Smooth muscle cell (in vitro differentiated cells): Measurements from ENCODE around the gene ATXN1. TPM values are rescaled to one million over a fixed set of nuclear protein-coding genes. Genes with fewer than 3 reads are reported as not detected.

Experiments
- DNase-seq: peaks from one replicate; lab custom pipeline; 2025; ENCODE audit not compliant: unreplicated experiment; lab: John Stamatoyannopoulos, UW
- H2AFZ ChIP-seq: fragments of 200-600 bp; sonication (generic); 2 replicates; pipeline ENCODE4 v1.6.0; 2016; ENCODE audit warnings: antibody characterized with exemption, low read depth, mild to moderate bottlenecking
- H3F3A ChIP-seq: fragments of 200-600 bp; sonication (generic); 2 replicates; pipeline ENCODE4 v1.6.0; 2017; ENCODE audit warnings: antibody characterized with exemption, low read depth
- H3K27ac ChIP-seq: fragments of 200-600 bp; sonication (generic); 2 replicates; pipeline ENCODE4 v1.5.1; 2016; ENCODE audit warnings: low read depth, mild to moderate bottlenecking
- H3K27me3 ChIP-seq: fragments of 200-600 bp; sonication (generic); 2 replicates; pipeline ENCODE4 v1.6.1; 2016; ENCODE audit warnings: low read depth, mild to moderate bottlenecking
- H3K36me3 ChIP-seq: fragments of 200-600 bp; sonication (generic); 2 replicates; pipeline ENCODE4 v1.5.1; 2016; ENCODE audit warnings: low read depth
- H3K4me1 ChIP-seq: fragments of 200-600 bp; sonication (generic); 2 replicates; pipeline ENCODE4 v1.5.1; 2016; ENCODE audit warnings: low read depth
- H3K4me2 ChIP-seq: fragments of 200-600 bp; sonication (generic); 2 replicates; pipeline ENCODE4 v1.6.0; 2016; ENCODE audit warnings: mild to moderate bottlenecking
- H3K4me3 ChIP-seq: fragments of 200-600 bp; sonication (generic); 2 replicates; pipeline ENCODE4 v1.5.1; 2016; ENCODE audit warnings: mild to moderate bottlenecking
- H3K79me2 ChIP-seq: fragments of 200-600 bp; sonication (generic); 2 replicates; pipeline ENCODE4 v1.6.0; 2016; ENCODE audit warnings: low read depth, mild to moderate bottlenecking
- H3K9ac ChIP-seq: fragments of 200-600 bp; sonication (generic); 2 replicates; pipeline ENCODE4 v1.6.0; 2016; ENCODE audit warnings: low read depth
- H3K9me3 ChIP-seq: fragments of 200-600 bp; sonication (generic); replicated peaks from 2 replicates; pipeline ENCODE4 v1.5.1; 2016; ENCODE audit warnings: low read depth
- H4K20me1 ChIP-seq: fragments of 200-600 bp; sonication (generic); 2 replicates; pipeline ENCODE4 v1.6.0; 2016; ENCODE audit warnings: low read depth
- CTCF ChIP-seq: fragments of 200-600 bp; sonication (generic); IDR thresholded peaks from 2 replicates; pipeline ENCODE4 v1.5.1; 2017; ENCODE audit warnings: borderline replicate concordance, mild to moderate bottlenecking, antibody characterized with exemption; ENCODE audit not compliant: insufficient read depth, poor library complexity, severe bottlenecking
- WGBS: methylation state at CpG from one replicate; pipeline ENCODE4 v1.1.7; 2016; ENCODE audit warnings: low lambda C conversion rate; 5-methylcytosine and 5-hydroxymethylcytosine counted together
- polyA plus RNA-seq: library from polyadenylated mRNA; unstranded; fragments of >200 nt; fragmentation: Nextera tagmentation; extraction: Ambion mirVana; gene quantifications from 2 replicates; pipeline ENCODE4 v1.2.1, GENCODE V29; 2016
- total RNA-seq: library from RNA; depleted of rRNA; stranded (reverse); fragments of >200 nt; gene quantifications from 2 replicates; pipeline ENCODE4 v1.2.3, GENCODE V29; 2014

ATXN1 gene
- total and polyA plus RNA-seq, 2 experiments from 2014 or later, result 17.9 to 40.6 TPM

GRCh38 chr6:16369989-16370388 is 391.3 kb downstream of the ATXN1 start:
- H3K79me2 ChIP-seq, result peaks cover 7% of the 10 kb centered on the region
- WGBS, result 94% methylated on average over 5 of the region's 5 CpGs

GRCh38 chr6:16369140-16369745 is 392.0 kb downstream of the ATXN1 start:
- H3K79me2 ChIP-seq, result peaks cover 3% of the 10 kb centered on the region
- DNase-seq, result no peak
- no peaks in the 10 kb centered on the region for H3K36me3 ChIP-seq
- H3F3A ChIP-seq, result peaks cover 3% of the 10 kb centered on the region
- no peak overlapping the region for H3K4me3 ChIP-seq
- no peak overlapping the region for H3K9ac ChIP-seq
- H3K27ac ChIP-seq, result no peak overlapping the region
- 92% methylated on average over 8 of the region's 8 CpGs for WGBS
- no peak overlapping the region for H3K4me2 ChIP-seq
- no peak for TF ChIP-seq CTCF
- no peak overlapping the region for H2AFZ ChIP-seq
- H3K9me3 ChIP-seq, result no peaks in the 10 kb centered on the region
- H4K20me1 ChIP-seq, result peaks cover 50% of the 10 kb centered on the region
- no peaks in the 10 kb centered on the region for H3K27me3 ChIP-seq
- H3K4me1 ChIP-seq, result no peaks in the 10 kb centered on the region

More at GRCh38 chr6:16369989-16370388, 391.3 kb downstream of the ATXN1 start:
- Histone ChIP-seq H3K4me1 (peaks cover 4% of the 10 kb centered on the region), H4K20me1 (peaks cover 58% of the 10 kb centered on the region), H3K4me2 (no peak overlapping the region), H2AFZ (no peak overlapping the region), H3K9ac (no peak overlapping the region), H3F3A (peaks cover 3% of the 10 kb centered on the region), H3K27ac (no peak overlapping the region), H3K9me3 (no peaks in the 10 kb centered on the region), H3K4me3 (no peak overlapping the region), H3K36me3 (no peaks in the 10 kb centered on the region), H3K27me3 (no peaks in the 10 kb centered on the region)
- TF ChIP-seq CTCF, result no peak
- no peak for DNase-seq

- H3K36me3 ChIP-seq, result no peaks in the 10 kb centered on the region
- H3F3A ChIP-seq, result peaks cover 3% of the 10 kb centered on the region
- H3K9ac ChIP-seq, result no peak overlapping the region
- no peak overlapping the region for H3K27ac ChIP-seq
- peaks cover 40% of the 10 kb centered on the region for H4K20me1 ChIP-seq
- DNase-seq, result no peak
- peaks cover 6% of the 10 kb centered on the region for H3K79me2 ChIP-seq
- no peak overlapping the region for H2AFZ ChIP-seq
- WGBS, result 94% methylated on average over 3 of the region's 3 CpGs
- H3K4me2 ChIP-seq, result no peak overlapping the region
- no peaks in the 10 kb centered on the region for H3K4me1 ChIP-seq
- no peak overlapping the region for H3K4me3 ChIP-seq
- no peaks in the 10 kb centered on the region for H3K27me3 ChIP-seq
- no peak for TF ChIP-seq CTCF
- H3K9me3 ChIP-seq, result no peaks in the 10 kb centered on the region
These were observed 393.7 kb downstream of the ATXN1 start for GRCh38 chr6:16367571-16367970.

- TF ChIP-seq CTCF, result no peak
These were observed 397.5 kb downstream of the ATXN1 start for GRCh38 chr6:16363749-16364148.

More at GRCh38 chr6:16363749-16364148, 397.5 kb downstream of the ATXN1 start:
- no peak for DNase-seq
- H3K79me2 ChIP-seq, result peaks cover 6% of the 10 kb centered on the region
- H2AFZ ChIP-seq, result no peak overlapping the region
- peaks cover 3% of the 10 kb centered on the region for H3F3A ChIP-seq
- H4K20me1 ChIP-seq, result peaks cover 34% of the 10 kb centered on the region
- no peaks in the 10 kb centered on the region for H3K9me3 ChIP-seq
- 95% methylated on average over 4 of the region's 4 CpGs for WGBS
- H3K4me2 ChIP-seq, result no peak overlapping the region
- H3K36me3 ChIP-seq, result no peaks in the 10 kb centered on the region
- no peak overlapping the region for H3K9ac ChIP-seq
- no peaks in the 10 kb centered on the region for H3K27me3 ChIP-seq
- no peaks in the 10 kb centered on the region for H3K4me1 ChIP-seq
- H3K4me3 ChIP-seq, result no peak overlapping the region
- H3K27ac ChIP-seq, result no peak overlapping the region
